GM12878 (cell line): ENCODE data around the gene LSM3. TPM values are rescaled to one million over a fixed set of nuclear protein-coding genes. Genes with fewer than 3 reads are reported as not detected.
"Not testable (repeated sequence)": the region's sequence is repeated elsewhere in the genome, so short reads cannot be mapped to it uniquely, and the experiment has no call there.

Experiments
- ATAC-seq: fragments of 200-7000 bp; cut with Tn5 transposase; 3 replicates; pipeline ENCODE4 v1.9.1; 2020; ENCODE audit warnings: mild to moderate bottlenecking, moderate library complexity
- BruUV-seq: library from RNA; stranded (reverse); fragments of 400-500 nt; replicated peaks from 2 replicates; lab custom pipeline; 2021; lab: Mats Ljungman, UMichigan
- CTCF ChIA-PET: fragments of 300-600 bp; sonication (Branson Sonifier 250); formaldehyde crosslinking; extraction: SDS; loops from one replicate; lab custom pipeline; 2021; ENCODE audit warnings: inconsistent platforms; lab: Yijun Ruan, JAX
- POLR2A ChIA-PET: fragments of 350-600 bp; formaldehyde crosslinking; extraction: SDS; loops from one replicate; lab custom pipeline; 2021; ENCODE audit warnings: inconsistent platforms; lab: Charles Lee
- RAD21 ChIA-PET: fragments of 300-600 bp; sonication (Branson Sonifier 250); formaldehyde crosslinking; loops from one replicate; lab custom pipeline; 2023; ENCODE audit warnings: antibody characterized with exemption; ENCODE audit not compliant: unreplicated experiment; lab: Charles Lee
- SMC1A ChIA-PET: fragments of 300-600 bp; sonication (Branson Sonifier 250); formaldehyde crosslinking; loops from one replicate; lab custom pipeline; 2023; ENCODE audit not compliant: unreplicated experiment, uncharacterized antibody; lab: Charles Lee
- DNase-seq: peaks from one replicate; pipeline ENCODE4 v3.0.0-alpha.2; 2011; ENCODE audit warnings: low read depth, low spot score
- FAIRE-seq: peaks from 3 replicates; lab custom pipeline; 2011; peaks lifted over from hg19 to GRCh38; lab: Jason Lieb, UNC
- H2AFZ ChIP-seq: 2 replicates; pipeline ENCODE4 v1.6.0; 2011; ENCODE audit warnings: low read depth, low read length, control low read depth; ENCODE audit not compliant: control insufficient read depth
- H3K27ac ChIP-seq: 2 replicates; pipeline ENCODE4 v1.5.1; 2011; ENCODE audit warnings: control low read depth; ENCODE audit not compliant: control insufficient read depth, insufficient read depth
- H3K27me3 ChIP-seq, 2 experiments: replicated peaks in 1 of 2; 2 replicates each; pipeline versions ENCODE4 v1.6.0 to v1.6.1; 2011; ENCODE audit warnings: low read length in 1 of 2; ENCODE audit not compliant: control insufficient read depth in 2 of 2, insufficient read depth in 2 of 2
- H3K36me3 ChIP-seq, 2 experiments: 2 replicates each; pipeline ENCODE4 v1.5.1; 2011; ENCODE audit warnings: low read length in 1 of 2; ENCODE audit not compliant: control insufficient read depth in 2 of 2, insufficient read depth in 2 of 2
- H3K4me1 ChIP-seq: 2 replicates; pipeline ENCODE4 v1.6.1; 2011; ENCODE audit warnings: mild to moderate bottlenecking, low read length, moderate library complexity, mixed read lengths; ENCODE audit not compliant: control insufficient read depth, insufficient read depth
- H3K4me2 ChIP-seq: 2 replicates; pipeline ENCODE4 v1.6.0; 2011; ENCODE audit warnings: control low read depth; ENCODE audit not compliant: control insufficient read depth, insufficient read depth
- H3K4me3 ChIP-seq: fragments of 200-600 bp; sonication (generic); 2 replicates; pipeline ENCODE4 v1.5.1; 2016
- H3K79me2 ChIP-seq: 2 replicates; pipeline ENCODE4 v1.6.0; 2011; ENCODE audit warnings: low read length; ENCODE audit not compliant: control insufficient read depth, insufficient read depth
- H3K9ac ChIP-seq: 2 replicates; pipeline ENCODE4 v1.8.0; 2011; ENCODE audit warnings: low read length, control low read depth, mixed read lengths; ENCODE audit not compliant: control insufficient read depth, insufficient read depth
- H3K9me3 ChIP-seq: replicated peaks from 3 replicates; pipeline ENCODE4 v1.5.1; 2011; ENCODE audit warnings: mild to moderate bottlenecking, low read length; ENCODE audit not compliant: control insufficient read depth, insufficient read depth
- H4K20me1 ChIP-seq: 2 replicates; pipeline ENCODE4 v1.6.0; 2011; ENCODE audit not compliant: control insufficient read depth, insufficient read depth
- CREB1 ChIP-seq: IDR thresholded peaks from 2 replicates; pipeline ENCODE4 v1.6.1; 2012; ENCODE audit warnings: low read depth, mild to moderate bottlenecking, inconsistent platforms
- WGBS: methylation state at CpG from one replicate; pipeline ENCODE4 v1.1.6; 2016; ENCODE audit warnings: low lambda C conversion rate; ENCODE audit not compliant: insufficient replicate concordance, insufficient coverage; ENCODE audit errors: missing lambda C conversion rate; 5-methylcytosine and 5-hydroxymethylcytosine counted together
- in situ Hi-C: fragments of 300-500 bp; cut with MboI; formaldehyde crosslinking; loops from 9 replicates; pipeline ENCODE4 v1.14.3; 2018; ENCODE audit warnings: mixed read lengths
- intact Hi-C: fragments of 100-400 bp; cut with micrococcal nuclease; formaldehyde crosslinking; loops from one replicate; pipeline ENCODE4 v1.14.2; 2022; ENCODE audit not compliant: unreplicated experiment
- polyA plus RNA-seq, 11 experiments: library from polyadenylated mRNA; depleted of rRNA in 4 of 11; unstranded in 6 of 11; stranded (reverse) in 5 of 11; fragments of >200 nt; fragmentation: Nextera tagmentation in 4 of 11; fragmentation: Illumina TruSeq in 1 of 11; extraction: Ambion mirVana in 4 of 11; extraction: Trizol in 1 of 11; gene quantifications; 1 replicate in 1 of 11; 2 replicates in 10 of 11; pipeline versions ENCODE4 v1.2.1 to v1.2.3, GENCODE V29; 2011 to 2016; ENCODE audit warnings: inconsistent platforms in 2 of 11, missing spikeins in 2 of 11, low read depth in 1 of 11
- total RNA-seq, 4 experiments: library from RNA; depleted of rRNA in 3 of 4; stranded (reverse); fragments of >200 nt in 3 of 4; fragmentation: Illumina TruSeq in 1 of 4; extraction: Trizol in 1 of 4; gene quantifications; 2 replicates each; pipeline versions ENCODE4 v1.2.1 to v1.2.3, GENCODE V29; 2013 to 2021

The LSM3 gene
- total and polyA plus RNA-seq, 10 of the 15 experiments (the other 5 are each of a cell fraction or from before 2014, with no cell fraction given): 15.5 to 111 (median 29.1) TPM

GRCh38 chr3:14228681-14229470 lies 50.3 kb downstream of the LSM3 start:
- ATAC-seq: no peak
- no peak for TF ChIP-seq CREB1
- FAIRE-seq: no peak
- H3K79me2 ChIP-seq: no peaks in the 10 kb centered on the region
- no peaks in the 10 kb centered on the region for H3K27me3 ChIP-seq
- in situ Hi-C loops: no loop called here
- H3K4me1 ChIP-seq: peaks cover 5% of the 10 kb centered on the region
- H3K4me3 ChIP-seq: no peak overlapping the region
- DNase-seq: no peak
- ChIA-PET CTCF (interaction anchor here (1.3 kb wide), 1 partner anchor 26 kb away, joined by 3 read pairs; no protein-coding TSS in a partner anchor), SMC1A (no interaction called here), POLR2A (no interaction called here), RAD21 (no interaction called here)
- no peak overlapping the region for H2AFZ ChIP-seq
- no peak overlapping the region for H3K9ac ChIP-seq
- 51% methylated on average over 8 of the region's 8 CpGs for WGBS
- no peak overlapping the region for H3K27ac ChIP-seq
- H4K20me1 ChIP-seq: no peaks in the 10 kb centered on the region
- no peak overlapping the region for H3K4me2 ChIP-seq
- H3K9me3 ChIP-seq: peaks cover 3% of the 10 kb centered on the region; the same call in 2 of the 3 replicates
- intact Hi-C loops: no loop called here
- H3K36me3 ChIP-seq: no peaks in the 10 kb centered on the region
- no TSS peak for BruUV-seq

GRCh38 chr3:14229695-14230094 lies 51.1 kb downstream of the LSM3 start:
- H3K27ac ChIP-seq, H4K20me1 ChIP-seq, H2AFZ ChIP-seq, BruUV-seq, RAD21 ChIA-PET, H3K27me3 ChIP-seq, H3K79me2 ChIP-seq, POLR2A ChIA-PET, H3K4me1 ChIP-seq, intact Hi-C loops, H3K9me3 ChIP-seq, DNase-seq, H3K4me2 ChIP-seq, H3K4me3 ChIP-seq, H3K9ac ChIP-seq, SMC1A ChIA-PET, FAIRE-seq, H3K36me3 ChIP-seq, in situ Hi-C loops, ATAC-seq: not testable (repeated sequence)
- 58% methylated on average over 6 of the region's 6 CpGs for WGBS
- CTCF ChIA-PET: interaction anchor here (0.6 to 1.3 kb wide), 2 partner anchors 18 to 26 kb away, joined by 3 read pairs; no protein-coding TSS in a partner anchor
